GM18526 (cell line): ENCODE results near the gene LIFR.

Experiments used
- POLR2A ChIP-seq: IDR thresholded peaks from 3 replicates; pipeline ENCODE4 v1.6.1; 2011; ENCODE audit not compliant: insufficient read length; ENCODE audit errors: extremely low read depth

The LIFR gene

DNA sequence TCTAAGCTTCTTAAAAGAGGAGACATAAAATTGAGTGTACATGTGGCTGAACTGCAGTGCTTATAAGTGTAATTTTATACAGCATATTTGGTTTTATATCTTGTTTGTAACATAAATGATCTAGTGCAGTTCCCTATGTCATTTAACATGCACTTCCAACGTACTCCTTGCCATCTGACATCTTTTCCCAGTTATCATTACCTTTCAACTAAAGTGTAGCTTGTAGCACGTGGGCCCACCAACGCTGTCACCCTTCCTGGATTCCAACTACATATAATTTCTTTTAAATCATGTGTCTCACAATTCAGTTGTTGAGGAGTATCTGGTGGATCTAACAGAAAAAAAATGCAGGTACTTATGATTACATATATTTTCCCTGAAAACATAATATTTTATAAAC lies 50.1 kb downstream of the LIFR start:
- TF ChIP-seq POLR2A: no peak

- no peak for TF ChIP-seq POLR2A
These were observed 55.7 kb downstream of the LIFR start for GRCh38 chr5:38500573-38501260.

- TF ChIP-seq POLR2A: no peak
These were observed 58.5 kb downstream of the LIFR start for GRCh38 chr5:38497946-38498345.

DNA sequence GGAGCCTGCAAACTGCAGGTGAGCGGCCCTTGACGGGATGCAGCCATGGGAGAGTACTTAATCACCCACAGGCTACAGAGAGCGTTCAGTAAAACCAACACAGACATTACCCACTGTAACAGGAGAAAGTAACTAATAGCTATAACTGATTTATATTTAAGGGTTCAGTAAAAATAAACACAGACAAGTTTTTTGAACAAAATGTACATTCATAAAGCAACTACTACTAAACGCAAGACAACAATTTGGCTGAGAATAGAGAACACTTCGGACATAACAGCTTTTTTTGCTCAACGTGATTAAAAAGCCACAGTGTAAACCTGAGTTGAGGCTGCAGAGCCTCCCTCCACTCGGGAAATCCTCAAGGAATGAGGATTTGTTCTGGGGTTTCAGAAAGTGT lies 61.7 kb downstream of the LIFR start:
- no peak for TF ChIP-seq POLR2A

DNA sequence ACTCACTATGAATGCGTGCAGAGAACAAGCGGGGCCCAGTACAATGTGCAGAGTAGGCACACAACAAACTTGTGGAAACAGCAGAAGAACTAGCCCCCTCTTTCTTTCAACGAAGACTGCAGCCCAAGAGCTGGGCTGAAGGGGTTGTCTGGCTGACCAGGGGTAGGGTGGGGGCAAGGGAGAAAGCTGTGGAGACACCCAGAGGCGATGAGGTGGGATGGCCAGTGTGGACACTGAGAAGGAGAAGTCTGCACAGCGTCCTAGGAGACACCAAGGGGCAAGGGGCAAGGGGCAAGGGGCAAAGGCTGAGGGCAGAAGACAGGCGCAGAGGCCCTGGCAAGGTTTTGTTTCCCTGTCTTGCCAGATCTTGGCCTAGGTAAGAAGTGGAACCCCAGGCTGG lies 62.3 kb downstream of the LIFR start:
- no peak for TF ChIP-seq POLR2A

DNA sequence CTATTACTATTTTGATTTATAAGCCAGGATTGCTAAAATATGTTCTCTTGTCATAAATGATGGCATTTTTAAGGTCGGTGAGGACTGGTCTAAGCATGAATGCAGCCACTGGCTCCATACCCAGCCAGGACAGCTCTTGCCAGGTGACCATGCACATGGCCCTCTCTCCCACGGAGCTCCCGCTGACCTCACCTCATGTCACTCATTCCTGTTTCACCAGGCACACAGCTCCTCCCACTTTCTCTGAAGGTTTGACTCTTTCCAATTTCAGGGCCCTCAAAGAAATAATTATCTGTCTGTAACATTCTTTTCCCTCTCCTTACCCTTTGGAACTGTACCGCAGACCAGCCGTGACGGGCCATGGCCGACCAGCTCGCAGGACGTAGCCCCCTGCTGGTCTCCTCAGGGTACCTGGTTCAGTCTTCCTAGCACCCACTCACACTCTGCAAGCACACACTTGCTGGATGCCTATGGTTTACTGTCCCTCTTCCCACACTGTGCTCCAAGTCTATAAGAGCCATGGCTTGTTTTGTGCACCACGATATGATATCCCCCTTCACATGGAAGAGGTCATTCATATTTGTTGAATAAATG lies 72.5 kb downstream of the LIFR start:
- TF ChIP-seq POLR2A: no peak

DNA sequence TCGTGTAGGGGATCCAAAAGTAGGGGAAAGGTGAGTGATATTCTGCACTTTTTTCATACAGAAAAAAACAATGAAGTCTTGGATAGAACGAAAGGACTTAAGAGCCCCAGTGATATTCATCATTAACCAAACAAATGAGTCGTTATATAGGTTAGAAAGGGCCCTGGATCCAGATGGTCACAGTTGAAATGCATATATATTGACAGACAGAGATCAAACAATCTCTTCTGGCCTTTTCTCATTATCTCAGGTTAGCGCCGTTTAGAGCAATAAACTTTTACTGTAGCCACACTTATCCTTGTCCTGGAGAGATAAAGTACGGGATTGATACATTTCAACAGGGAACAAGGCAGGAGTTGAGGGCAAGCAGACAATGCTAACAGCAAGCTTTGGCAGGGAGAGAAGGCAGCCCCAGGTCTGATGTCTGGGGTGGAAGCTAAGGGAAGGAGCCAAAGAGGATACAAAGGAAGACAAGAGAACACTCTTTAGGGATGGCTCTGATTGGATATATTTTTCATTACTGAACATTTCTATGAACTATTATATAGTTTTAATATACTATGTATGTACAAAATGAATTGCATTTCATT lies 77.0 kb downstream of the LIFR start:
- no peak for TF ChIP-seq POLR2A

- no peak for TF ChIP-seq POLR2A
These were observed 77.6 kb downstream of the LIFR start for GRCh38 chr5:38478878-38479277.

DNA sequence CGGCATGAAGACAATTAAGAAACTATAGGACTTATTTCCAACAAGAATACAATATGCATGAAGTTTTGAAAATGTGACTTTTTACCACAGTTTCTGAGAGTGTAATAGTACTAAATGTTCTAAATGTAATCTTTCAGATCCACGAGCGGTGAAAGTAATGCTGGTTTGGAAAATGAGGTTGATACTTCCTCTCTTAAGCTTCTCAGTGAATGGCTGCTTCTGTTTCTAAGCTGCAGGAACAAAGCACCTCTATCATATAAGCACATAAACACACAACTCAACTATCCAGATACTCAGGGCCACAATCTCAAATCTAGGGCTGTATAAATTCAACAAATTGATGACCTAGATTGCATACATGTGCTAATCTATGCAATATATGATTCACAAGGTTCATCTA lies 78.3 kb downstream of the LIFR start:
- no peak for TF ChIP-seq POLR2A

DNA sequence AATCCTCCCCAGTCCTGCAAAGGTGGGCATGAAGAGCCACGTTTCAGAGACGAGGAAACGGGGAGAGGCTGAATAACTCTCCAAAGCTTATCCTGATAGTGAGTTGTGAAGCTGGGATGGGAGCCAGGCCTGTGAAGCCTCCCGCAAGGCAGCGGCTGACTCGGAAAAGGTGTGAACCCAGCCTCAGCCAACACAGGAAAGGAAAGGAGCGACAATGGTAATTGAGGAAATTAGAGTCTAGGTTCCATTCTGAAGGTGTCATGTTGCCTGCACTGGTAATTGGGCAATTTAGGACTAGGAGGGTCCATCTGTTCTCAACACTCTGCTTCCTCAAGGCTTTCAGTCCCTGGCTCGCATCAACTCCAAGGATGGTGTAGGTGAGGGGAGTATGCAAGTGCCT lies 83.4 kb downstream of the LIFR start:
- TF ChIP-seq POLR2A: no peak

- TF ChIP-seq POLR2A: no peak
These were observed 83.9 kb downstream of the LIFR start for GRCh38 chr5:38472541-38472940.

GRCh38 chr5:38471709-38472108 lies 84.7 kb downstream of the LIFR start:
- TF ChIP-seq POLR2A: no peak

GRCh38 chr5:38469707-38470267 lies 86.7 kb downstream of the LIFR start:
- no peak for TF ChIP-seq POLR2A

DNA sequence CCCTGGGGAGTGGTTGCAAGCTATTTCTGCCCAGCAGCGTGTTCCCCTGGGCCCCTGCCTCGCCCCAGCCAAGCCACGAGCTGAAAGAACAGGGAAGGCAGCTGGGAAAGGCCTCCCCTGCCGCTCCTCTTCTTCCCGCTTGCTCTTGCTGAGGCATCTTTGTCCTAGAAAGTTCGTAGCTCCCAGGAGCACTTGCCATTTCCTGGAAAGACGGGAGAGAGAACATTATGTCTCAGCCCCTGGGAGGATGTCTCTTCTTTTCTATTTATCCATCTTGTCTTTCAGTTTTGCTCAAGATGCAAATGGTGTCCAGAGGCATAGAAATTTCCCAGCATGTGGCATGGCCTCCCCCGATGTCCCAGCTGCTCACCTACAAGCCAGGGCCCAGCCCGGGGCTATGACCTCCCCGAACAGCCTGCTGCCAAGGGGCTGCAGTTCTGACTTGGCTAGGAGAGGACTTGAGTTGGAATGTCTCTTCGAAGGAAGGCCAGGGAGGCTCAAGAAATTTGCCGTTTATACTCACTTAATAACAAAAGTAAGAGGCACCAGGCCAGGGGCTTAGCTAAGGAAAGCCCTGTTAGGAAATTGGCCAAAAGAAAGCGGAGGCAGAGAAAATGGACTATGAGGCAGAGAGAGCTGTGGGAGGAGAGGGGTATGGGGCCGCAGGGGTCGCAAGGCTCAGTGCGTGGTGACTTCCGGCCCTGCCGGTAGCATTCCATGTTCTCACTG lies 87.3 kb downstream of the LIFR start:
- no peak for TF ChIP-seq POLR2A

- TF ChIP-seq POLR2A: no peak
These were observed 88.2 kb downstream of the LIFR start for GRCh38 chr5:38468202-38468673.

- TF ChIP-seq POLR2A: no peak
These were observed 88.9 kb downstream of the LIFR start for GRCh38 chr5:38467353-38468040.
